HG03442 (cell line): ENCODE data around the gene IZUMO1R.
"Not testable (repeated sequence)": the region's sequence is repeated elsewhere in the genome, so short reads cannot be mapped to it uniquely, and the experiment has no call there.

Experiments
- ATAC-seq: cut with Tn5 transposase; IDR thresholded peaks from one replicate; pipeline ENCODE4 v1.9.1; 2021; ENCODE audit warnings: mild to moderate bottlenecking, moderate library complexity; ENCODE audit not compliant: unreplicated experiment

Gene IZUMO1R

DNA sequence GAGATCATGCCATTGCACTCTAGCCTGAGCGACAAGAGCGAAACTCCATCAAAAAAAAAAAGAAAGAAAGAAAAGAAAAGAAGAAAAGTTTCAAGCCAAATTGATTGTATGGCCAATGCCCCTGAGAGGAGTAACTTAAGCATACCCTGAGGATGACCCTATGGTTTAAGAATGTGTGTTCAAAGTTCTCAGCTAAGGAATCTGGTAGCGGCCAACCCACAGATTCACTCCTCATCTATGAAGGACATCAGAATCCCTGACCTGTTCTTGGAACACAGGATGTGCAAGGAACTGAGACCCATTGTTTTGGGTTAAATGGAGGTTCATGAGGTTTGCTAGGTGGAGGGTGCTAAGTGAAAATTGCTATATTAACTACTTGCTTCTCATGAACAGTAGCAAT, 18.1 kb downstream of the IZUMO1R start:
- no peak for ATAC-seq

DNA sequence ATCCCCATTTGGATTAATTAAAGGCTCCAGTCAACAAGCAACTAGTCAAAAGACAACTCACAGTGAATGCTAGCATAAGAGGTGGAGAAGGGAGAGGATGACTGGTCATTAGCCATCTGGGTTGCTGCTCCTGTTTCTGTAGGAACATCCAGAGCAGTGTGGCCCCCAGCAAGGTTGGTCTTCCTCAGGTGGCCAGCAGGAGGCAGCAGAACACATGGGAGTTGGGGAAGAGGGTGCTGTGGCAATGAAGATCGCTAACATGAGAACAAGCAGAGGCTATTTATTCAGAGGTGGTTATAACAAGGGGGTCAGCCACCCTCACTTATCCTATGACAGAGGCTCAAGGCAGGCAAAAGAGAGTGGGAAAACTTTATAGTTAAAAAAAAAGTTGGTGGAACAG, 21.3 kb downstream of the IZUMO1R start:
- peak; percentile 91 for ATAC-seq

DNA sequence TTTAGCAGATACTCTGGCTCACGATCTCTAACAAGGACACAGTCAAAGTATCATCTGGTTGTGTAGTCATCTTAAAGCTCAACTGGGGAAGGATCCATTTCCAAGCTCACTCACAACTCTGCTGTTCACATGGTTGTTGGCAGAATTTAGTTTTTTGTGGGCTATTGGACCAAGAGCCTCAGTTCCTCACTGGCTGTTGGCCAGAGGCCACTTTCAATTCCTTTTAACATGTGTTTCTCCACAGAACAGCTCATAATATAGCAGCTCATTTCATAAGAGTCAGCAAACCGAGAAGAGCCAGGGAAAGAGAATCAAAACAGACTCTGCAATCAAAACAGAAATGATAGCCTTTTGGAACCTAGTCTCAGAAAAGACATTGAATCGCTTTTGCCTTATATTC, 22.6 kb downstream of the IZUMO1R start:
- ATAC-seq, result no peak

DNA sequence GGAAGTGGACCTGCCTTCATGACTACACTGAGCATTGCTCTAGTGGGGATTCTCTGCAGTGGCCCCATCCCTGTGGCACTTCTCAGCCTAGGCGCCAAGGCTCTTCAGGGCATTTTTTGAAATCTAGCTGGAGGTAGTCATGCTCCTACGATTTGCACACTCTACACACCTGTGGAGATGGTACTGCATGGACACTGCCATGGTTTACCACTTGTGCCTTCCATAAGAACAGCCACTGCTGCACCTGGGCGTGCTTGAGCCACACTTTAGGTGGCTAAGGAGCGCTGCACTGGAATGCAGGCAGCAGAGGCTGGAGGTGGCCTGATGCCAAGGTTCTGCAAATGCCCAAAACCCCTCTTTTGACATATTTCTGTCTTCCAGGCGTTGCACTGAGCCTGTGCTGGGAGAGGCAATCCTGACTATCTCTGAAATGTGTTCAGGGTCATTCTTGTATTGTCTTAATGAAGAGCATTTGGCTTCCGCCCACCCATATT, 24.3 kb downstream of the IZUMO1R start:
- ATAC-seq, result no peak

DNA sequence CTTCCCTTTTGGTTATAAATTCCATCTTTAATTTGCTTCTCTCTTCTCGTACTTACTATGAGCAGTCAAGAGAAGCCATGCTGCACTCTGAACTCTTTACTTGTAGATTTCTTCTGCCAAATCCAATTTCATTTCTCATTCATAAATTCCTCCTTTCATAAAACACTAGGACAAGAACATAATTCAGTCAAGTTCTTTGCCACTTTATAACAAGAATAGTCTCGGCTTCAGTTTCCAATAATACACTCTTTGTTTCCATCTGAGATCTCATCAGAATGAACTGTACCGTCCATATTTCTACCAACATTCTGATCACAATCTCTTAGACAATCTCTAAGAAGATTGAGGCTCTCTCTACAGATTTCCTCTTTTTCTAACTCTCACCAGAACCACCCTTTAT, 25.1 kb downstream of the IZUMO1R start:
- no peak for ATAC-seq

DNA sequence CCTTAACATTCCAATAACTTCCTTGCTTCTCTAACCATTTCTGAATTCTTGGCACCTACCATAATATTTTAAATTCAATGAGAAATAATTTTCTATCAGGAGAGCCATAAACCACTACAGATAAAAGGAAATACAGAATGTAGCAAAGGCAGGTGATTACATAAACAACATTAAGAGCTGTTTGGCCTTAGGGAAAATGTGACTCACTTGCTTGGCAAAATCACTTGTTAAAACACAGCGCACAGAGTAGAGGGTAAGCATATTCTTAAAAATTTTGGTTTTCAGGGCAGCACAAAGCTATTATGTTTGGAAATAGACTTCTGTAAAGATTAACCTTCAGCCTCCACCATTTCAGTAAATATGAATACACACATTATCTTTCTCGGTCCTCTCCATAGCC, 26.4 kb downstream of the IZUMO1R start:
- ATAC-seq, result no peak

DNA sequence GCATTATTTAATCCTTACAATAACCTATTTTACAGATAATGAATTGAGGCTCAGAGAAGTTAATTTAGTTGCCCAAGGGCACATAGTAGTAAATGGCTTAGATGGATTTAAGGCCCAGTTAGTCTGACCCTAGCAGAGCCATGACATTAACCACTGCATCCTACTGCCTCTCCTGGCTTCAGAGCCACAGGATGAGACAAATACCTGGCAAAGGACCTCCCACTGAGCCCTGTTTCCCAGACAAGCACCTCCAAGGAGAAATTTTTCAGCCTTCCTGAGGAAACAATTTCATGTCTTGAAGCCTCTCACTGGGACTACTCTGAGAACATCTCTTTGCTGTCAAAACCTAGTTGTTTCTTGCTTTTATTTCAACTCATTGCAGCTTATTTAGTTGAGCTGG, 28.4 kb downstream of the IZUMO1R start:
- ATAC-seq, result no peak

DNA sequence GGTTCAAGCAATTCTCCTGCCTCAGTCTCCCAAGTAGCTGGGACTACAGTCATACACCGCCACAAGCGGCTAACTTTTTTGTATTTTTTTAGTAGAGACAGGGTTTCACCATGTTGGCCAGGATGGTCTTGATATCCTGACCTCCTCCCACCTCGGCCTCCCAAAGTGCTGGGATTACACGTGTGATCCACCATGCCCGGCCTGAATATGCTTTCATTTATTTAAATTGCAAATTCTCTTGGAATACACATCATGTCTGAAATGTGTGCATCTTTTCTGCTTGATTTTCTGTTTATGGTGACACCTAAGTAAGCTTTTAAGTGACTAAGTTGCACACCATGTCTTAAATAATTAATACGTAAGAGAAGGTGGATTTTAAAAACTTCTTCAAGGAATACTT, 31.7 kb downstream of the IZUMO1R start:
- ATAC-seq, result no peak

DNA sequence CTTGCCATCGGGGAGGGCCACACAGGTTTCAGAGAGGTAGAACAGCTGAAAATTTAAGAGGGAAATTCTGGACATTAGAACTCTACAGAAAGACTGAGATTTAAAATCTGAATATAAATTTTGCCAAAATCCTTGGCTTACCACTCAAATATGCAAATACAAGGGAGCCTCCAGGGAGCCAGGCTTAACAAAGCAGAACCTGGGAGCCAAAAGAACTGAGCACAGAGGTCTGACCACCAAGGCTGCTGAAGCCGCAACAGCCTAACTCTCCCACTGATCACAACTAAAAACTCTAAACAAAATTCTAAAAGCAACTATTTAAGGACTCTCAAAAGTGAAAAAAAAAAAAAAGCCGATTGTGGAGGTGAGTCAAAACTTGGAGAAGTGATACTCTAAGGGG, 34.3 kb downstream of the IZUMO1R start:
- ATAC-seq, result no peak

DNA sequence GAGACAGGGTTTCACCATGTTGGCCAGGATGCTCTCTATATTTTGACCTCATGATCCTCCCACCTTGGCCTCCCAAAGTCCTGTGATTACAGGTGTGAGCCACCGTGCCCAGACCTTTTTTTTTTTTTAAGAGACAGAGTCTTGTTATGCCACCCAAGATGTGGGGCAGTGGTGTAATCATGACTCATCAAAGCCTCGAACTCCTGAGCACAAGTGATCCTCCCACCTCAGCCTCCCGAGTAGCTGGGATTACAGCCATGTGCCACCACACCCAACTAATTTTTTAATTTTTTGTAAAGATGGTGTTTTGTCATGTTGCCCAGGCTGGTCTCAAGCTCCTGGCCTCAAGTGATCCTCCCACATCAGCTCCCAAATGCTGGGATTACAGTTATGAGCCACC, 37.9 kb downstream of the IZUMO1R start:
- no peak for ATAC-seq

DNA sequence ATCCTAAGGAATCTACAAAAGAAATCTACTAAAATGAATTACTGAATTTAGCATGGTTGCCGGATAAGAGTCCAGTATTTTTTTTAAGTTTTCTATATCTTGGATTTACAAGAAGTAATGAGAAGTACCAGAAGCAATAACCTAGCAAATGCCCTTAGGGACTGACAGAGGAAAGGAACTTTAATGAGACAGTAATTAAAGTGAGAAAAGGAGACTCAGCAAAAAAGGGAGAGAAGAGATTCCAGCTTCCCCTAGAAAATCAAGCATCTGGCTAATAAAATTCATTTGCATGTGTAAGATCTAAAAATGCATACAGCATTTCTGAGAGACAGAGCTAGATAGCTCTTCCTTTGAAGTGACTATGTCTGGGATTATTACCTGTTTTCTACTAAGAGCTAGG, 39.1 kb downstream of the IZUMO1R start:
- ATAC-seq, result no peak

DNA sequence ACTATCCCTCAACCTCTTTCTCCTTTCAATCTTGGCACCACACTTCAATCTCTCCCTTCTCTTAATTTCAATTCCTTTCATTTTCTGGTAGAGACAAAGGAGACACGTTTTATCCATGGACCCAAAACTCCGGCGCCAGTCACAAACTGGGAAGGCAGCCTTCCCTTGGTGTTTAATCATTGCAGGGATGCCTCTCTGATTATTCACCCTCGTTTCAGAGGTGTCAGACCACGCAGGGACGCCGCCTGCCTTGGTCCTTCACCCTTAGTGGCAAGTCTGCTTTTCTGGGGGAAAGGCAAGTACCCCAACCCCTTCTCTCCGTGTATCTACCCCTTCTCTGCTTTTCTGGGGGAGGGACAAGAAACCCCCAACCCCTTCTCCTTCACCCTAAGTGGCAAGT, 41.9 kb downstream of the IZUMO1R start:
- ATAC-seq, result not testable (repeated sequence)

DNA sequence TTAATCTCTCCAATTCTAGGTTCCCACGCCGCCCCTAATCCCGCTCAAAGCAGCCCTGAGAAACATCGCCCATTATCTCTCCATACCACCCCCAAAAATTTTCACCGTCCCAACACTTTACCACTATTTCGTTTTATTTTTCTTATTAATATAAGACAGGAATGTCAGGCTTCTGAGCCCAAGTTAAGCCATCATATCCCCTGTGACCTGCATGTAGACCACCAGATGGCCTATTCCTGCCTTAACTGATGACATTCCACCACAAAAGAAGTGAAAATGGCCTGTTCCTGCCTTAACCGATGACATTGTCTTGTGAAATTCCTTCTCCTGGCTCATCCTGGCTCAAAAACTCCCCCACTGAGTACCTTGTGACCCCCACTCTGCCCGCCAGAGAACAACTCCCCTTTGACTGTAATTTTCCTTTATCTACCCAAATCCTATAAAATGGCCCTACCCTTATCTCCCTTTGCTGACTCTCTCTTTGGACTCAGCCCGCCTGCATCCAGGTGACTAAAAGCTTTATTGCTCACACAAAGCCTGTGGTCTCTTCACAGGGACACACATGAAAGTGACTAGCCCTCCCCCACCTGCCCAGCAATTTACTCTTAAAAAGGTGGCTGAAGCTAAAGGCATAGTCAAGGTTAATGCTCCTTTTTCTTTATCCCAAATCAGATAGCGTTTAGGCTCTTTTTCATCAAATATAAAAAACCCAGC, 46.6 kb downstream of the IZUMO1R start:
- not testable (repeated sequence) for ATAC-seq
